NOMO-1 treated with DMSO at 0.1 percent for 48 hours (cell line): ENCODE measurements around the gene PSEN1.

ENCODE experiments used
- DNase-seq: peaks from one replicate; lab custom pipeline; 2025; ENCODE audit not compliant: unreplicated experiment; lab: John Stamatoyannopoulos, UW

Gene PSEN1

DNA sequence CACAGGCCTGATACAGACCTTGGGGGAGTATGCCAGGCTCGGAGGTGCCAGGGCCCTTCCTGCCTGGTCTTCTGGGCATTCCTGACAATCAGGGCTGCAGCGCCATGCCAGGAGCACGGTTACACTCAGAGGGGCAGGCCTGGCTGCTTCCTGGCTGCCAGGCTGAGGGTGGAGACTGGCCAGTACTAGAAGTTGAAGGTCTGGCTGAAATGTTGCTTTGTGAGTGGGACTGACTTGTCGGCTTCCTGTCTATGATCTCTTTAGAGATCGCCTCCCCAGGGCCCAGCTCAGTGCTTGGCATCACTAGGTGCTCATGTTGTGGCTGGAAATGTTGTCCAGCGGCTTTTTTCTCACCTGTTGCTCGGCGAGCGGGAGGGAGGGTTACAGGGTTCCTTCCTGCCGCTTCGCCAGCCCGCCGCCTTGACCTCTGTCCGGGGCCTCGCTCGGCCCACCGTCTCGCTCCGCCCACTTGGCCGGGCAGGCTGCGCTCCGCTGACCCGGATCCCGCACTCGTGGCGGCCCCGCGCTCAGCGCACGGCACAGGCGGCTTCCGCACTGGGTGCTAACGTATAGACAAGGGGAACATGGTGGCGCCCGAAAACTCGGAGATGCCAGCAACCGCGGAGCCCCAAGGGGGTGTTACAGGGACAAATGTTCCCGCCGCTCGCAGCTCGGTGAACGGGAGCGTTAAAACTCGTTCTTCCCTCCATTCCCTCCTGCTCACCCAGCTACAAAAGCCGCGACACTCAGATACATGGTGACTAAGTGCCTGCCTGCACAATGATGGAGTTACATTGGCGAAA, 133.6 kb downstream of the PSEN1 start:
- DNase-seq: no peak

DNA sequence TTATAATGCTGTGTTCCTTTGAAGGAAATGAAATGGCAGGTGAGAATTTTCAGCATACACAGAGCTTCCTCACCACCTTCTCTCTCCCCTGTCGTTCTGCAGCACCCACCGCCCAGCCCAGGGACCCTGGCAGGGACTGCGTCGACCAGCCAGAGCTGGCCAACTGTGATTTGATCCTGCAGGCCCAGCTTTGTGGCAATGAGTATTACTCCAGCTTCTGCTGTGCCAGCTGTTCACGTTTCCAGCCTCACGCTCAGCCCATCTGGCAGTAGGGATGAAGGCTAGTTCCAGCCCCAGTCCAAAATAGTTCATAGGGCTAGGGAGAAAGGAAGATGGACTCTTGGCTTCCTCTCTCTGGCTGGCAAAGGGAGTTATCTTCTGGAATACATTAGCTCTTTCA, 136.1 kb downstream of the PSEN1 start:
- DNase-seq: no peak
